CD4-positive, alpha-beta T cell treated with Interferon gamma for 1 hour (primary cell): ENCODE results near the gene LMX1B.

ENCODE experiments used
- DNase-seq: peaks from one replicate; pipeline ENCODE4 v3.0.0-alpha.2; 2020

The LMX1B gene

DNA sequence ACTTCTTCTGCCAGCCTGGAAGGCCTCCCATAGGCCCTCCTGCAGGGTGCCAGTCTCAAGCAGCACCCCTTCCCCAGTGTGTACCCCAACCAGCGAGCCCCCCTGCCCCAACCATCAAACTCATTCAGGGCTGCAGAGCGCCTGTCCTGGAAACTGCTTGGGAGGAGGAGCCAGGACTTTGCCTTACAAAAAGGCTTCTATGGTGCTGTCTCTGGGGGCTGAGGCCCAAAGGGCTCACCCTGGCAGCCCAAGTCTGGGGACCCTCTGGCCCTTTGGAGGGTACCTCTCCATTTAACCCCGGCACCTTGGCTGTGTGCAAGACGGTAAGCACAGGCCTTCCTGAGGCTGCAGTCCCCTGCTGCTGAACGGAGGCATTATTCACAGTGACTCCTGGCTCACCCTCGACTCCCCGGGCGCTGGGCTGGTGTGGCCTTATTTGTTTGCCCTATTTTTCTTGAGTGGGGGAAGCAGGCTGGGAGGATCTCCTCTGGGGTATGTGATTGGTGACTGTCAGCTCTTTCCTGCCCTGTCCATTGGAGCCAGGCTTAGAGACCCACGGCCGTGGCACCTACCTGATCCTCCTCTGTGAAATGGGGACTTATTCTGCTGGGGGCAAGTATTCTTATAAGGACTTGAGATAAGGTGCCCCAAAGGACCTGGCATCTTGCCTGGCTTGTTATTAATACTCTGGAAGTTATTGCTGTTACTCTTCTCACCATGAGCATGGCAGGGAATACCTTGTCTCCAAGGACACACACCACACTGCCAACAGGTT lies 5.8 kb downstream of the LMX1B start:
- DNase-seq = no peak

- DNase-seq = no peak
Observed at GRCh38 chr9:126620478-126620877, 6.8 kb downstream of the LMX1B start.

GRCh38 chr9:126621061-126621918 lies 7.6 kb downstream of the LMX1B start:
- no peak for DNase-seq

GRCh38 chr9:126621919-126622735 lies 8.4 kb downstream of the LMX1B start:
- DNase-seq = no peak

DNA sequence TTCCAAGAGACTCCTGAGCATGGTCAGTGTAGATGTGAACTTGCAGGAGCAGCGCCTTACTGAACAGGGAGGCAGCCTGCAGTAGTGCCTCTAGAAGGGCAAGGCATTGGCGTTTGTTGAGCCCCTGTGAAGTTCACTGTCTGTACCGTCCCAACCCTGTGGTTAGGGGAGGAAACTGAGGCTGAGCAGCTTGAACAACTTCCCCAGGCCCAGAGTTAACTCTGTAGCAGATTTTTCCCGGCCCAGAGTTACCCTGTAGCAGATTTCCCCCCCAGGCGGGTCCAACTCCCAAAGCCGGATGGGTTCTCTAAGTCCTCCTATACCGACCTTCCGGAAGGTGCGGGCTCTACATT lies 9.6 kb downstream of the LMX1B start:
- no peak for DNase-seq

DNA sequence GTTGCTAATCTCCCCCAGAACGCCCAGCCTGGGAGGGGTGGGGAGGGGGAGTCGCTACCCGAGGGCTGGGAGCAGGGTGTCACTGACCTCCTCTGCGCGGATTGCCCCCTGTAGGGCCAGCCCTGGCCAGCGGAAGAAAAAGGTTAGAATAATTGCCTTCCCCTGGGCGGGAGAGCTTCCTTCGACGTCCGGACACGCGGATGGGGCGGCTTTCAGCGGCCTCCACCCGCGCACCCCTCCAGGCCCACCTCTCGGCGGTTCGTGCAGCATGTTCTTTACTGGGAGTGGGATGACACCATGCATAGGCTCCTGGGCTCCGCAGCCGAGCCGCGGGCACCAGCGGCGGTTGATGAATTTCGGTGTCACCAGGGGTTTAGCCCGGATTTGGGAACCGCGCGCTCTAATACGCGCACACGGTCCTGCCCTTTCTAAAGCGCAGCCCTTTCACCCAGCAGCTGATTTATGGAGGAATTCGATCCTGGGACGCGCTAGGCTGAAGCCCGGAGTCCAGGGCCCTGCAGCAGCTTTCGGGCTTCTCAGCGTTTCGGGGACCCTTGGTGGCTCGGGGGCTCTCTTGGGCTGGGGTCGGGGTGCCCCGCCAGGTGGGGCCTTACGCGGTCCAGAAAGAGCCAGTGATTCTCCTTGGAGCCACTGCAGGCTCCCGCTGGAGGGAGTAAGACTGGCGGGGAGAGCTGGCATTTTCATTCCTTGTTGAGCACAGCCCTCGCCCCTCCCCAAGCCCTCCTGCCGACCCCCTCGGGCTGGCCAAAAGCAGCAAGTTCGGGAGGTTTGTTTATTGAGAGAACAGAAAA lies 10.1 kb downstream of the LMX1B start:
- no peak for DNase-seq

- no peak for DNase-seq
Observed at GRCh38 chr9:126624479-126624826, 10.7 kb downstream of the LMX1B start.

GRCh38 chr9:126624912-126625311 lies 11.2 kb downstream of the LMX1B start:
- no peak for DNase-seq

DNA sequence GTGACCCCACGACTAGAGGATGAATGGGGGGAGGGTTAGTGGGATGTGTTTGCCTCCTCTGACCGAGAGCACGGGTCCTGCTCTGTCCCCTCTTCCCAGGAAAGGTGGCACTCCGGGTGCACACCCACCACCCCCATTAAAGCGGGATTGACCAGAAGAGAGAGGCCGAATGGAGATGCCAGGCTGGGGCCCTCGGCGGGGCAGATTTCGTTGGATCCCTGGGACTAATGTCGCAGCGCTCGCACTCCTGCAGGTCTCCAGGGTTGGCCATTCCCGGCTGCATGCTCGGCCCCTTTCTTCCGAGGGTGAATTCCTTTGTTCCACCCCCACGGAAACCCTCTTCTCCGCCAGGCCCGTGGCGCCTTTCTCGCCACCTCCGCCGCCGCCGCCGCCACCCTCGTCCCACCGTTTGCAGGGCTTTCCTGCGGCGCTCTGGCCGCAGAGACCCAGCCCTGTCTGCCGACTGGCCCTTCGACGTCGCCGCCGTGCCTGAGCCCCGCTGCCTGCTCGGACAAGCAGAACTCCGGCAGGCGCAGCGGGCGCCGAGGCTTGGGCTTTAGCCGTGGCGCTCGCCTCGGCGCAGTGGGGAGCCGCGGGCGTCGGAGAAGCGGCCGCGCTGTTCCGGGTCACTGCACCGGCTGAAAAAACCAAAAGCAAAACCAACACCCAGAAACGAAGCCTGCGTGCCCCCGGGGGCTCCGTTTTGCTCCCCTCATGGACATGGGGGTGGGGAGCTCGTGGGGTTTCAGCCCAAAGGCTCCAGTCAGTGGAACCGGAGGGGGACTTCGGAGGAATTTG lies 11.8 kb downstream of the LMX1B start:
- no peak for DNase-seq

GRCh38 chr9:126626127-126626925 lies 12.6 kb downstream of the LMX1B start:
- DNase-seq = no peak

GRCh38 chr9:126626926-126627233 lies 13.2 kb downstream of the LMX1B start:
- no peak for DNase-seq

DNA sequence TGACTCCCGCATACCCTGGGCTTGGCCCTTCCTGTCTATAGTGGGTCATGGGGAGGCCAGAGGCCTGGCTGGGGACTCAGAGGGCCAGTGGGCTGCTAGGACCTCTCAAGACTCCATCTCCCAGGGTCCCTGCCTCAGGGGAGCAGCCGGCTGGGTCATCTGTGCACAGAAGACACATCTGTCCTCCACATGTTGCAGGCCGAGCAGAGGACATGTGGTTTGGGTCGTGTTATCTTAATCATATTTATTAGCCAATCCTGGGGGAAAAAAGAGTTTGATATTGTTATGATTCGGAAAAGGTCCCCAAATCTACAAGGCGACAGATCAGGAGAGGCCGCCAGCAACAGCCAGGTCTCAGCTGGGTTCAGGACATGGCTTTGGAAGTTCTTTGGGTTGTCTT lies 14.4 kb downstream of the LMX1B start:
- no peak for DNase-seq

DNA sequence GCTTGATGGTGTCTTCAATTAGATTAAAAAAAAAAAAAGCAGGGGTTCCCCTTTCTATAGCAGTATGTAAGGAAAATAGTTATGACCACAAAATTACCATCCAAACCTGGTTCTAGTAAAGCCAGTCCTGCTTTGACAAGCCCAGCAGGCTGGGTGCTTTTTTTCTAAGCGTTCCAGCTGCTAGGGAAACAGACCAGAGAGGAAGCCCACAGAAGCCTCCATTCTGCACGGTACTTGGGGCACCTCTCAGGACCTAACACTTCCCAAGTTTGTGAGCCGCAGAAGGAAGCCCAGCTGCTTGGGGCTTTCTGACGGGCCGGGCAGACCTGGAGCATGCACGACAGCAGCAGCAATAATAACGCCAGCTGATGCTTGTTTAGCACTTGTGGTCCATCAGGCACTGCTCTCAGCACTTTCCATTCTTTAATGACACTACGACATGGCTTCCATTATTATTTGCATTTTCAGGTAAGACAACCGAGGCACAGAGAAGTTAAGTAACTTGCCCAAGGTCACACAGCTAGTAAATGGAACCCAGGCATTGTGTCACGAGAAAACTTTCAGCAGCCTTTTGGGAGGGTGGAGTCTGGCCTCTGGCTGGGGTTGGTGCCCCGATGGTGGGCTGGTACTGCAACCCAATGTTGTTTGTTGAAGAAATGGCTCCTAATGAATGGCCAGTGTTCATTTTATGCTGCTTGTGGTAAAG lies 15.4 kb downstream of the LMX1B start:
- DNase-seq = no peak

GRCh38 chr9:126630458-126631237 lies 16.9 kb downstream of the LMX1B start:
- DNase-seq = no peak

- DNase-seq = no peak
Observed at GRCh38 chr9:126631254-126631653, 17.5 kb downstream of the LMX1B start.

DNA sequence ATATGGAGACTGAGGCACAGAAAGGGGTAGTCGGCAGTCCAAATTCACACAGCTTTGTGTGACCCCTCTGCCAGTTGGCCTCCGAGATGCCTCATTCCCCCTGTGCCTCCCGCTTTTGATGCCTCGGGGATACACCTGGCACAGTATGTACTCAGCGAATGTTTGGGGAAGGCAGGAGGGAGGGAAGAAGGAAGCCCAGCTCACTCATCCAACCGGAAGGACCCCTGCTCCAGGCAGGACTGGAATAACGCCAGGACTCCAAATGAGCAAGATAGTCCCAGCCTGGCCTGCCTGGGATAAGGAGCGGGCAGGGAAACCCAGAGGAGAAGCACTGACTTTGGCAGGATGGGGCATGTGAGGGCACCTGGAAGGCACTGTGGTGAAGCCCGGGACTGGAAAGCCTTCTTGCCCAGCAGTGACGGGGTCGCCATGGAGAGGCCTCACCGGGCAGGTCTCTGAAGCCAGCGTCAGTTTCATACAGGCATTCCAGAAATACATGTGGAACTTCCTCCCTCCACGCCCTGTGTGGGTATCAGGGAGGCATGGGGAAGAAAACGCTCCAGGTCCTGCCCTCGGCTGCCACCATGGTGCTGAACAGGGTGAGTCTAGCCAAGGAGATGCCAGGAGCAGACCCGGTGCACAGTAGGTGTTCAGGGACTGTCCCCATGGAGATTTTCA lies 20.3 kb downstream of the LMX1B start:
- no peak for DNase-seq

DNA sequence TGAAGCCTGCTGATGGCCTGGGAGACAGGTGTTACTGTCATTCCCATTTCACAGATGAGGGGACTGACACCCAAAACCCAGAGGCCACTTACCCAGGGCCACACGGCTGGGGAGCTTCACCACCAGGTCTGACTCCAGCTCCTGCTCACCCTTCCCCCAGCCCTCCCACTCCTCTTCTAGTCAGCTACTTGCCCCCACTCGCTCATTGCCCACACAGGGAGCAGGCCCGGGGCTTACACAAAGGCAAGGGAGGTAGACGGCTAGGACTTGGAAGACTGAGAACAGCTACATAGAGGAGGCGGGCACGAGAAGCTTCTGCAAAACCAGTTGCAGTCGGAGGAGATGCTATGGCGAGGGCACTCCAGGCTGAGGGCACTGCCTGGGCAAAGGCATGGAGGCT lies 21.3 kb downstream of the LMX1B start:
- no peak for DNase-seq

- no peak for DNase-seq
Observed at GRCh38 chr9:126635661-126636439, 22.1 kb downstream of the LMX1B start.
